ENCODE results near the gene PITX1.

Gene PITX1

GRCh38 chr5:135040333-135041144 lies 6.5 kb upstream of the PITX1 start:
- TF ChIP-seq GATA3 (IDR thresholded peaks at IDR 0.05; ENCODE audit: low read depth, low read length) (no peak), GATA2 (IDR thresholded peaks at IDR 0.05; ENCODE audit: low read depth, low read length) (no peak)

- TF ChIP-seq GATA3 (IDR thresholded peaks at IDR 0.05; ENCODE audit: low read depth, low read length): no peak
- no peak for TF ChIP-seq GATA2 (IDR thresholded peaks at IDR 0.05; ENCODE audit: low read depth, low read length)
Observed at GRCh38 chr5:135040034-135040332, 6.0 kb upstream of the PITX1 start.

- TF ChIP-seq GATA3 (IDR thresholded peaks at IDR 0.05; ENCODE audit: low read depth, low read length): no peak
- no peak for TF ChIP-seq GATA2 (IDR thresholded peaks at IDR 0.05; ENCODE audit: low read depth, low read length)
Observed at GRCh38 chr5:135039271-135040033, 5.4 kb upstream of the PITX1 start.

GRCh38 chr5:135038813-135039270 lies 4.8 kb upstream of the PITX1 start:
- no peak for TF ChIP-seq GATA2 (IDR thresholded peaks at IDR 0.05; ENCODE audit: low read depth, low read length)
- TF ChIP-seq GATA3 (IDR thresholded peaks at IDR 0.05; ENCODE audit: low read depth, low read length): no peak

GRCh38 chr5:135038205-135038812 lies 4.3 kb upstream of the PITX1 start:
- TF ChIP-seq GATA3 (IDR thresholded peaks at IDR 0.05; ENCODE audit: low read depth, low read length) (no peak), GATA2 (IDR thresholded peaks at IDR 0.05; ENCODE audit: low read depth, low read length) (no peak)

- TF ChIP-seq GATA2 (IDR thresholded peaks at IDR 0.05; ENCODE audit: low read depth, low read length): no peak
- TF ChIP-seq GATA3 (IDR thresholded peaks at IDR 0.05; ENCODE audit: low read depth, low read length): no peak
Observed at GRCh38 chr5:135037519-135038204, 3.6 kb upstream of the PITX1 start.

- TF ChIP-seq GATA3 (IDR thresholded peaks at IDR 0.05; ENCODE audit: low read depth, low read length) (no peak), GATA2 (IDR thresholded peaks at IDR 0.05; ENCODE audit: low read depth, low read length) (no peak)
Observed at GRCh38 chr5:135036405-135036804, 2.4 kb upstream of the PITX1 start.

- no peak for TF ChIP-seq GATA2 (IDR thresholded peaks at IDR 0.05; ENCODE audit: low read depth, low read length)
- TF ChIP-seq GATA3 (IDR thresholded peaks at IDR 0.05; ENCODE audit: low read depth, low read length): no peak
Observed at GRCh38 chr5:135035678-135036030, 1.6 kb upstream of the PITX1 start.

GRCh38 chr5:135034963-135035677 lies 1.1 kb upstream of the PITX1 start:
- TF ChIP-seq GATA2 (IDR thresholded peaks at IDR 0.05; ENCODE audit: low read depth, low read length) (no peak), GATA3 (IDR thresholded peaks at IDR 0.05; ENCODE audit: low read depth, low read length) (no peak)

- no peak for TF ChIP-seq GATA3 (IDR thresholded peaks at IDR 0.05; ENCODE audit: low read depth, low read length)
- TF ChIP-seq GATA2 (IDR thresholded peaks at IDR 0.05; ENCODE audit: low read depth, low read length): no peak
Observed at GRCh38 chr5:135034236-135034962, 371 bp upstream of the PITX1 start.

- TF ChIP-seq GATA2 (IDR thresholded peaks at IDR 0.05; ENCODE audit: low read depth, low read length): no peak
- TF ChIP-seq GATA3 (IDR thresholded peaks at IDR 0.05; ENCODE audit: low read depth, low read length): no peak
Observed at GRCh38 chr5:135032999-135033861, 798 bp downstream of the PITX1 start.

- TF ChIP-seq GATA2 (IDR thresholded peaks at IDR 0.05; ENCODE audit: low read depth, low read length): no peak
- TF ChIP-seq GATA3 (IDR thresholded peaks at IDR 0.05; ENCODE audit: low read depth, low read length): no peak
Observed at GRCh38 chr5:135032695-135032998, 1.4 kb downstream of the PITX1 start.

All from SH-SY5Y (cell line).